ENCODE measurements around the gene SMTNL1. TPM values are rescaled to one million over a fixed set of nuclear protein-coding genes. Genes with fewer than 3 reads are reported as not detected.

The SMTNL1 gene
- total and polyA plus RNA-seq, 9 of the 15 experiments (the other 6 are each of a cell fraction or from before 2014, with no cell fraction given): not detected

DNA sequence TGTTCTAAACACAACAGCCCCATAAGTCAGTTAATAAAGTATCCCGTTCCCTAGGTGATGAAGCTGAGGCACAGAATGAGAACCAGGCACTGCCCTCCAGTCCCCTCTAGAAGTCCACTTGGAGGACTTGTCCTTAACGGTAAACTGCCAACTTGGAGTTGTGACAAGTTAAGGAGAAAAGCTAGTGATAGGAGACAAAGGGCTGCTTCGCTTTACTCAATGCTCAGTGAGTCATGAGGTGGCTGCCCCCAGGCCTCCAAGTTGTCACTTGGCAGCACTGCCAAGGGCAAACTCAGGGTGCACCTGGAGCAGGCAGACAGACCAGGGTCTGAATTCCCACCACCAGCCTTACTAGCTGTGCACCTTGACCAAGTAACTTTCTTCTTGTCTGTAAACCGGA lies 35.4 kb upstream of the SMTNL1 start:
- Histone ChIP-seq H3K9me1 (ENCODE audit: control insufficient read depth, insufficient read depth, low read length) (no peaks in the 10 kb centered on the region), H4K20me1 (replicated peaks; ENCODE audit: control insufficient read depth, insufficient read depth, low read length) (peaks cover 24% of the 10 kb centered on the region), H3K4me3 (no peak overlapping the region), H2AFZ (ENCODE audit: low read depth, low read length) (no peak overlapping the region), H3K9ac (ENCODE audit: insufficient read depth in 1 of 2, low read depth in 2 of 2, low read length in 2 of 2) (0 out of 4 replicates have a peak overlapping the region, but pooled peaks of 1 of the 2 experiments have one; percentile 24), H3K27ac (ENCODE audit: extremely low read depth, low read depth, low read length) (no peak overlapping the region), H3K4me2 (ENCODE audit: insufficient read depth, low read length) (no peak overlapping the region), H3K79me2 (ENCODE audit: control insufficient read depth, insufficient read depth, low read length) (peaks cover 13% of the 10 kb centered on the region; the same call in 2 of the 3 replicates), H3K36me3 (ENCODE audit: control insufficient read depth, insufficient read depth, low read length) (peaks cover 75% of the 10 kb centered on the region), H3K4me1 (replicated peaks in 1 of 2; ENCODE audit: control insufficient read depth in 2 of 2, insufficient read depth in 2 of 2, low read length in 2 of 2) (peaks cover 16 to 26% of the 10 kb centered on the region in 2 experiments), H3K27me3 (ENCODE audit: control insufficient read depth in 2 of 2, insufficient read depth in 2 of 2, low read length in 2 of 2) (no peaks in the 10 kb centered on the region), H3K9me3 (replicated peaks; ENCODE audit: control insufficient read depth, insufficient read depth, low read depth, low read length) (no peaks in the 10 kb centered on the region)
- ChIA-PET POLR2A (interaction anchor here (1.1 to 4.5 kb wide), 5 partner anchors 9 to 27 kb away, joined by 3 to 25 read pairs (median 6); partner anchors contain the start of gene SLC43A1), CTCF (ENCODE audit: low intra/inter-chr PET ratio) (no interaction called here)
- intact Hi-C loops (cut with micrococcal nuclease): no loop called here
- in situ Hi-C loops (cut with MboI): no loop called here
- TF ChIP-seq PTRF (tag; IDR thresholded peaks at IDR 0.05) (no peak), EP400 (IDR thresholded peaks at IDR 0.05) (no peak), TCFL5 (CRISPR knock-in tag; conservative IDR thresholded peaks at IDR 0.05) (no peak), MTA2 (IDR thresholded peaks at IDR 0.05; ENCODE audit: low read depth) (no peak), SMARCB1 (IDR thresholded peaks at IDR 0.05; ENCODE audit: insufficient read length, low read depth) (no peak), POLR2AphosphoS5 (IDR thresholded peaks at IDR 0.05; ENCODE audit: control insufficient read depth, insufficient read depth, low read depth, low read length) (no peak), HCFC1 (IDR thresholded peaks at IDR 0.05; ENCODE audit: low read depth, low read length) (no peak)
- TF ChIP-seq, protein P1, sequence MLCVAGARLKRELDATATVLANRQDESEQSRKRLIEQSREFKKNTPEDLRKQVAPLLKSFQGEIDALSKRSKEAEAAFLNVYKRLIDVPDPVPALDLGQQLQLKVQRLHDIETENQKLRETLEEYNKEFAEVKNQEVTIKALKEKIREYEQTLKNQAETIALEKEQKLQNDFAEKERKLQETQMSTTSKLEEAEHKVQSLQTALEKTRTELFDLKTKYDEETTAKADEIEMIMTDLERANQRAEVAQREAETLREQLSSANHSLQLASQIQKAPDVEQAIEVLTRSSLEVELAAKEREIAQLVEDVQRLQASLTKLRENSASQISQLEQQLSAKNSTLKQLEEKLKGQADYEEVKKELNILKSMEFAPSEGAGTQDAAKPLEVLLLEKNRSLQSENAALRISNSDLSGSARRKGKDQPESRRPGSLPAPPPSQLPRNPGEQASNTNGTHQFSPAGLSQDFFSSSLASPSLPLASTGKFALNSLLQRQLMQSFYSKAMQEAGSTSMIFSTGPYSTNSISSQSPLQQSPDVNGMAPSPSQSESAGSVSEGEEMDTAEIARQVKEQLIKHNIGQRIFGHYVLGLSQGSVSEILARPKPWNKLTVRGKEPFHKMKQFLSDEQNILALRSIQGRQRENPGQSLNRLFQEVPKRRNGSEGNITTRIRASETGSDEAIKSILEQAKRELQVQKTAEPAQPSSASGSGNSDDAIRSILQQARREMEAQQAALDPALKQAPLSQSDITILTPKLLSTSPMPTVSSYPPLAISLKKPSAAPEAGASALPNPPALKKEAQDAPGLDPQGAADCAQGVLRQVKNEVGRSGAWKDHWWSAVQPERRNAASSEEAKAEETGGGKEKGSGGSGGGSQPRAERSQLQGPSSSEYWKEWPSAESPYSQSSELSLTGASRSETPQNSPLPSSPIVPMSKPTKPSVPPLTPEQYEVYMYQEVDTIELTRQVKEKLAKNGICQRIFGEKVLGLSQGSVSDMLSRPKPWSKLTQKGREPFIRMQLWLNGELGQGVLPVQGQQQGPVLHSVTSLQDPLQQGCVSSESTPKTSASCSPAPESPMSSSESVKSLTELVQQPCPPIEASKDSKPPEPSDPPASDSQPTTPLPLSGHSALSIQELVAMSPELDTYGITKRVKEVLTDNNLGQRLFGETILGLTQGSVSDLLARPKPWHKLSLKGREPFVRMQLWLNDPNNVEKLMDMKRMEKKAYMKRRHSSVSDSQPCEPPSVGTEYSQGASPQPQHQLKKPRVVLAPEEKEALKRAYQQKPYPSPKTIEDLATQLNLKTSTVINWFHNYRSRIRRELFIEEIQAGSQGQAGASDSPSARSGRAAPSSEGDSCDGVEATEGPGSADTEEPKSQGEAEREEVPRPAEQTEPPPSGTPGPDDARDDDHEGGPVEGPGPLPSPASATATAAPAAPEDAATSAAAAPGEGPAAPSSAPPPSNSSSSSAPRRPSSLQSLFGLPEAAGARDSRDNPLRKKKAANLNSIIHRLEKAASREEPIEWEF (CRISPR knock-in tag; IDR thresholded peaks at IDR 0.05): no peak
- DNase-seq (ENCODE audit: extremely low read depth in 1 of 4, low spot score in 3 of 4): no peak
- WGBS (ENCODE audit: insufficient coverage, low coverage, missing lambda C conversion rate): 71% methylated on average over 4 of the region's 4 CpGs
- no peak for ATAC-seq
- no peak for FAIRE-seq
- no TSS peak for BruUV-seq (replicated peaks)

Data from K562 (cell line).